HepG2 (cell line): ENCODE data around the gene C1orf198. TPM values are rescaled to one million over a fixed set of nuclear protein-coding genes. Genes with fewer than 3 reads are reported as not detected.
A peak's percentile ranks its signal among the peaks of the same experiment; 100 is the strongest.

ENCODE experiments used
- BHLHE40 ChIP-seq: IDR thresholded peaks from 2 replicates; pipeline ENCODE4 v1.6.1; 2011; ENCODE audit warnings: low read length, improper control_type of control experiment
- BORCS8-MEF2B ChIP-seq: sonication (generic); formaldehyde crosslinking; IDR thresholded peaks from 2 replicates; pipeline ENCODE4 v1.8.0; 2022; ENCODE audit warnings: mild to moderate bottlenecking, missing genetic modification reagents
- FOXC1 ChIP-seq: sonication (generic); formaldehyde crosslinking; IDR thresholded peaks from 2 replicates; pipeline ENCODE4 v1.8.0; 2022; ENCODE audit warnings: mild to moderate bottlenecking, missing genetic modification reagents, borderline replicate concordance
- HES4 ChIP-seq: sonication (generic); formaldehyde crosslinking; IDR thresholded peaks from 2 replicates; pipeline ENCODE4 v1.9.0; 2021; ENCODE audit warnings: mild to moderate bottlenecking, missing genetic modification reagents, borderline replicate concordance
- HNF4A ChIP-seq: sonication (generic); formaldehyde crosslinking; IDR thresholded peaks from 2 replicates; pipeline ENCODE4 v1.4.0; 2020; ENCODE audit warnings: missing genetic modification reagents
- HNRNPLL ChIP-seq: fragments of 200-400 bp; formaldehyde crosslinking; IDR thresholded peaks from 2 replicates; pipeline ENCODE4 v1.6.1; 2017; ENCODE audit warnings: mild to moderate bottlenecking, low read depth, low read length; ENCODE audit not compliant: poor library complexity, severe bottlenecking
- NR3C1 ChIP-seq: sonication (generic); formaldehyde crosslinking; IDR thresholded peaks from 2 replicates; pipeline ENCODE4 v1.4.0; 2020; ENCODE audit warnings: missing genetic modification reagents
- PHF8 ChIP-seq: sonication (generic); formaldehyde crosslinking; IDR thresholded peaks from 2 replicates; pipeline ENCODE4 v1.5.0; 2020; ENCODE audit warnings: missing genetic modification reagents
- SIN3B ChIP-seq: fragments of 150-350 bp; IDR thresholded peaks from 2 replicates; pipeline ENCODE4 v1.6.1; 2014; ENCODE audit warnings: low read length
- SMAD3 ChIP-seq: sonication (generic); formaldehyde crosslinking; IDR thresholded peaks from 2 replicates; pipeline ENCODE4 v1.4.0; 2020; ENCODE audit warnings: missing genetic modification reagents
- TEAD3 ChIP-seq: optimal IDR thresholded peaks from 2 replicates; pipeline ENCODE3; 2016; ENCODE audit warnings: borderline replicate concordance
- TRIM24 ChIP-seq: sonication (generic); formaldehyde crosslinking; IDR thresholded peaks from 2 replicates; pipeline ENCODE4 v1.8.0; 2022; ENCODE audit warnings: mild to moderate bottlenecking, missing genetic modification reagents
- ZFP41 ChIP-seq: sonication (generic); formaldehyde crosslinking; IDR thresholded peaks from 2 replicates; pipeline ENCODE4 v1.4.0; 2020; ENCODE audit warnings: mild to moderate bottlenecking, missing genetic modification reagents, borderline replicate concordance
- ZNF143 ChIP-seq: sonication (generic); formaldehyde crosslinking; IDR thresholded peaks from 2 replicates; pipeline ENCODE4 v1.4.0; 2020; ENCODE audit warnings: missing genetic modification reagents
- ZNF234 ChIP-seq: sonication (generic); formaldehyde crosslinking; conservative IDR thresholded peaks from 2 replicates; pipeline ENCODE4 v1.5.1; 2020; ENCODE audit warnings: mild to moderate bottlenecking, missing genetic modification reagents
- ZNF24 ChIP-seq: fragments of 450-650 bp; IDR thresholded peaks from 2 replicates; pipeline ENCODE4 v1.6.1; 2017; ENCODE audit warnings: antibody characterized with exemption, mild to moderate bottlenecking
- ZNF260 ChIP-seq: sonication (generic); formaldehyde crosslinking; IDR thresholded peaks from 2 replicates; pipeline ENCODE4 v1.4.0; 2020; ENCODE audit warnings: missing genetic modification reagents, low read depth, mild to moderate bottlenecking, borderline replicate concordance
- ZNF274 ChIP-seq: sonication (generic); formaldehyde crosslinking; IDR thresholded peaks from 2 replicates; pipeline ENCODE4 v1.5.1; 2020; ENCODE audit warnings: mild to moderate bottlenecking, missing genetic modification reagents
- ZNF329 ChIP-seq: sonication (generic); formaldehyde crosslinking; IDR thresholded peaks from 2 replicates; pipeline ENCODE4 v1.9.0; 2021; ENCODE audit warnings: low read depth, mild to moderate bottlenecking, missing genetic modification reagents
- ZNF737 ChIP-seq: sonication (generic); formaldehyde crosslinking; IDR thresholded peaks from 2 replicates; pipeline ENCODE4 v1.5.0; 2020; ENCODE audit warnings: missing genetic modification reagents, mild to moderate bottlenecking, borderline replicate concordance
- polyA plus RNA-seq, 8 experiments: library from polyadenylated mRNA; depleted of rRNA in 3 of 8; stranded (reverse) in 7 of 8; unstranded in 1 of 8; fragments of >200 nt; fragmentation: Illumina TruSeq in 4 of 8; extraction: Trizol in 4 of 8; gene quantifications; 2 replicates each; pipeline versions ENCODE4 v1.2.1 to v1.2.3, GENCODE V29; 2011 to 2016; ENCODE audit warnings: low read depth in 4 of 8, missing spikeins in 1 of 8, mixed read lengths in 1 of 8; ENCODE audit not compliant: insufficient read depth in 1 of 8
- total RNA-seq, 5 experiments: library from RNA; depleted of rRNA; stranded (reverse); fragments of >200 nt; fragmentation: Illumina TruSeq; extraction: Trizol; gene quantifications; 2 replicates each; pipeline ENCODE4 v1.2.3, GENCODE V29; 2016; ENCODE audit warnings: low read depth in 1 of 5
- TF ChIP-seq, protein P1 (sequence below): sonication (generic); formaldehyde crosslinking; IDR thresholded peaks from 2 replicates; pipeline ENCODE4 v1.5.0; 2020; ENCODE audit warnings: mild to moderate bottlenecking, missing genetic modification reagents
- TF ChIP-seq, protein P2 (sequence below): sonication (generic); formaldehyde crosslinking; IDR thresholded peaks from 2 replicates; pipeline ENCODE4 v1.4.0; 2020; ENCODE audit warnings: mild to moderate bottlenecking, missing genetic modification reagents
- TF ChIP-seq, protein P3 (sequence below), 2 experiments: sonication (generic) in 1 of 2; formaldehyde crosslinking in 1 of 2; IDR thresholded peaks; 2 replicates each; pipeline versions ENCODE4 v1.5.1 to v1.6.1; 2011 to 2020; ENCODE audit warnings: borderline replicate concordance in 1 of 2, low read depth in 1 of 2, low read length in 1 of 2, mild to moderate bottlenecking in 1 of 2, missing genetic modification reagents in 1 of 2, moderate library complexity in 1 of 2
- TF ChIP-seq, protein P4 (sequence below): sonication (generic); formaldehyde crosslinking; IDR thresholded peaks from 2 replicates; pipeline ENCODE4 v1.9.0; 2021; ENCODE audit warnings: missing genetic modification reagents, borderline replicate concordance

Gene C1orf198
- total and polyA plus RNA-seq, 2 of the 13 experiments (the other 11 are each of a cell fraction or from before 2014, with no cell fraction given) = 12.7 to 13.4 TPM

DNA sequence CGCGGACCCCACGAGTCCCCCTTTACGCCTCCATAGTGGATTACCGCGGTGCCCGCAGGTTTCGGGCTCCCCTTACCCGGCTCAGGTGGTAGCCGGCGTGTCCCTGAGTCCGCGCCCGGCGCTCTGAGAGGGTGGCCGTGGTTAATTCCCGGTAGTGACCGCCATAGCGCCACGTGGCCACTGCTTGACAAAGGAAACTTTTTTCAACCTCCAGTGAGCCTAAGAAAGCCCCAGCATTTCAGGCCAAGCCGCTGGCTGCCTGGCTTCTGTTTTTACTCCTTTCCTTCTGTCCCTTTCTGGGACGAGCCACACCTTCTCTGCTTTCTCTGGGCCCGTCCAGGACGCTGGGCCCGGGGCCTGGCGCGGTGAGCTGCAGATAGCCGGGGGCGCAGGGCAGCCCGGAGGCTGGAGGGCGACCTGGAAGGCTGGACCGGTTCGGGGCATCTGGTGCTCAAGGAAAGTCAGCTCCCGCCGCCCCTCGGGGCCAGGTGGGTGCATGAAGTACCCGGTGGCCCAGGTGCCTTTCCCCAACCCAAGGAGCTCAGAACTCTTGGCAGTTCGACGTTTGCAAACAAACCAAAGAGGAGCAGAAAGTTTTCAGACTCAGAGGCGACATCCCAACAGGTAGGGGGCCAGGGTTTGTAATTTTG is 540 bp upstream of the C1orf198 start (continued):
- TF ChIP-seq, protein P1, sequence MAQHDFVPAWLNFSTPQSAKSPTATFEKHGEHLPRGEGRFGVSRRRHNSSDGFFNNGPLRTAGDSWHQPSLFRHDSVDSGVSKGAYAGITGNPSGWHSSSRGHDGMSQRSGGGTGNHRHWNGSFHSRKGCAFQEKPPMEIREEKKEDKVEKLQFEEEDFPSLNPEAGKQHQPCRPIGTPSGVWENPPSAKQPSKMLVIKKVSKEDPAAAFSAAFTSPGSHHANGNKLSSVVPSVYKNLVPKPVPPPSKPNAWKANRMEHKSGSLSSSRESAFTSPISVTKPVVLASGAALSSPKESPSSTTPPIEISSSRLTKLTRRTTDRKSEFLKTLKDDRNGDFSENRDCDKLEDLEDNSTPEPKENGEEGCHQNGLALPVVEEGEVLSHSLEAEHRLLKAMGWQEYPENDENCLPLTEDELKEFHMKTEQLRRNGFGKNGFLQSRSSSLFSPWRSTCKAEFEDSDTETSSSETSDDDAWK = no peak
- TF ChIP-seq ZNF143 (CRISPR knock-in tag) = no peak
- TF ChIP-seq, protein P2, sequence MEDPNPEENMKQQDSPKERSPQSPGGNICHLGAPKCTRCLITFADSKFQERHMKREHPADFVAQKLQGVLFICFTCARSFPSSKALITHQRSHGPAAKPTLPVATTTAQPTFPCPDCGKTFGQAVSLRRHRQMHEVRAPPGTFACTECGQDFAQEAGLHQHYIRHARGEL = no peak
- no peak for TF ChIP-seq NR3C1 (CRISPR knock-in tag)
- TF ChIP-seq ZNF274 (CRISPR knock-in tag) = 0 out of 2 replicates have a peak, but pooled peaks have one; percentile 42
- no peak for TF ChIP-seq BORCS8-MEF2B (CRISPR knock-in tag)
- TF ChIP-seq PHF8 (CRISPR knock-in tag) = peak; percentile 84
- 0 out of 2 replicates have a peak, but pooled peaks have one; percentile 48 for TF ChIP-seq ZNF234 (CRISPR knock-in tag)
- TF ChIP-seq ZNF260 = 0 out of 2 replicates have a peak, but pooled peaks have one; percentile 36
- TF ChIP-seq HNF4A (CRISPR knock-in tag) = no peak
- TF ChIP-seq SMAD3 (CRISPR knock-in tag) = no peak
- no peak for TF ChIP-seq BHLHE40
- TF ChIP-seq TRIM24 (CRISPR knock-in tag) = no peak
- no peak for TF ChIP-seq TEAD3 (CRISPR knock-in tag)
- no peak for TF ChIP-seq ZFP41
- TF ChIP-seq HNRNPLL = no peak
- TF ChIP-seq ZNF24 = no peak
- TF ChIP-seq, protein P3, sequence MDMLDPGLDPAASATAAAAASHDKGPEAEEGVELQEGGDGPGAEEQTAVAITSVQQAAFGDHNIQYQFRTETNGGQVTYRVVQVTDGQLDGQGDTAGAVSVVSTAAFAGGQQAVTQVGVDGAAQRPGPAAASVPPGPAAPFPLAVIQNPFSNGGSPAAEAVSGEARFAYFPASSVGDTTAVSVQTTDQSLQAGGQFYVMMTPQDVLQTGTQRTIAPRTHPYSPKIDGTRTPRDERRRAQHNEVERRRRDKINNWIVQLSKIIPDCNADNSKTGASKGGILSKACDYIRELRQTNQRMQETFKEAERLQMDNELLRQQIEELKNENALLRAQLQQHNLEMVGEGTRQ (IDR thresholded peaks at IDR 0.05; ENCODE audit: low read depth, low read length) = 0 out of 2 replicates have a peak, but pooled peaks have one; percentile 18
- TF ChIP-seq, protein P3 (CRISPR knock-in tag; IDR thresholded peaks at IDR 0.05; ENCODE audit: borderline replicate concordance) = peak; percentile 46; the same call in 1 of the 2 replicates
- no peak for TF ChIP-seq ZNF329 (CRISPR knock-in tag)
- TF ChIP-seq, protein P4, sequence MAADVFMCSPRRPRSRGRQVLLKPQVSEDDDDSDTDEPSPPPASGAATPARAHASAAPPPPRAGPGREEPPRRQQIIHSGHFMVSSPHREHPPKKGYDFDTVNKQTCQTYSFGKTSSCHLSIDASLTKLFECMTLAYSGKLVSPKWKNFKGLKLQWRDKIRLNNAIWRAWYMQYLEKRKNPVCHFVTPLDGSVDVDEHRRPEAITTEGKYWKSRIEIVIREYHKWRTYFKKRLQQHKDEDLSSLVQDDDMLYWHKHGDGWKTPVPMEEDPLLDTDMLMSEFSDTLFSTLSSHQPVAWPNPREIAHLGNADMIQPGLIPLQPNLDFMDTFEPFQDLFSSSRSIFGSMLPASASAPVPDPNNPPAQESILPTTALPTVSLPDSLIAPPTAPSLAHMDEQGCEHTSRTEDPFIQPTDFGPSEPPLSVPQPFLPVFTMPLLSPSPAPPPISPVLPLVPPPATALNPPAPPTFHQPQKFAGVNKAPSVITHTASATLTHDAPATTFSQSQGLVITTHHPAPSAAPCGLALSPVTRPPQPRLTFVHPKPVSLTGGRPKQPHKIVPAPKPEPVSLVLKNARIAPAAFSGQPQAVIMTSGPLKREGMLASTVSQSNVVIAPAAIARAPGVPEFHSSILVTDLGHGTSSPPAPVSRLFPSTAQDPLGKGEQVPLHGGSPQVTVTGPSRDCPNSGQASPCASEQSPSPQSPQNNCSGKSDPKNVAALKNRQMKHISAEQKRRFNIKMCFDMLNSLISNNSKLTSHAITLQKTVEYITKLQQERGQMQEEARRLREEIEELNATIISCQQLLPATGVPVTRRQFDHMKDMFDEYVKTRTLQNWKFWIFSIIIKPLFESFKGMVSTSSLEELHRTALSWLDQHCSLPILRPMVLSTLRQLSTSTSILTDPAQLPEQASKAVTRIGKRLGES (CRISPR knock-in tag) = no peak
- no peak for TF ChIP-seq ZNF737
- no peak for TF ChIP-seq SIN3B
- TF ChIP-seq FOXC1 = peak; percentile 76
- TF ChIP-seq HES4 (CRISPR knock-in tag) = no peak
